Measurements from ENCODE around the gene TBC1D17.

Gene TBC1D17

GRCh38 chr19:49891393-49891792 is 13.9 kb downstream of the TBC1D17 start:
- no peak for DNase-seq (ENCODE audit: low read depth, low spot score)

- no peak for DNase-seq (ENCODE audit: low read depth, low spot score)
These were observed 15.2 kb downstream of the TBC1D17 start for GRCh38 chr19:49892716-49893115.

- no peak for DNase-seq (ENCODE audit: low read depth, low spot score)
These were observed 16.6 kb downstream of the TBC1D17 start for GRCh38 chr19:49894011-49894664.

GRCh38 chr19:49894879-49895565 is 17.5 kb downstream of the TBC1D17 start:
- DNase-seq (ENCODE audit: low read depth, low spot score): no peak

GRCh38 chr19:49895566-49896297 is 18.2 kb downstream of the TBC1D17 start:
- no peak for DNase-seq (ENCODE audit: low read depth, low spot score)

GRCh38 chr19:49896863-49897621 is 19.5 kb downstream of the TBC1D17 start, which contains the start of gene IL4I1:
Gene IL4I1 (minus strand): TSS chr19:49896887. CDS start chr19:49896160, 727 bp downstream.
- DNase-seq (ENCODE audit: low read depth, low spot score): no peak

- no peak for DNase-seq (ENCODE audit: low read depth, low spot score)
These were observed 26.6 kb downstream of the TBC1D17 start for GRCh38 chr19:49904136-49904535.

- DNase-seq (ENCODE audit: low read depth, low spot score): no peak
These were observed 29.5 kb downstream of the TBC1D17 start for GRCh38 chr19:49906879-49907564.

- DNase-seq (ENCODE audit: low read depth, low spot score): no peak
These were observed 30.4 kb downstream of the TBC1D17 start for GRCh38 chr19:49907745-49908446.

GRCh38 chr19:49908480-49909420 is 31.2 kb downstream of the TBC1D17 start:
- no peak for DNase-seq (ENCODE audit: low read depth, low spot score)

- DNase-seq (ENCODE audit: low read depth, low spot score): no peak
These were observed 32.7 kb downstream of the TBC1D17 start for GRCh38 chr19:49910179-49910578.

- DNase-seq (ENCODE audit: low read depth, low spot score): no peak
These were observed 34.1 kb downstream of the TBC1D17 start for GRCh38 chr19:49911381-49912145.

- DNase-seq (ENCODE audit: low read depth, low spot score): no peak
These were observed 35.6 kb downstream of the TBC1D17 start for GRCh38 chr19:49912965-49913685.

- no peak for DNase-seq (ENCODE audit: low read depth, low spot score)
These were observed 36.2 kb downstream of the TBC1D17 start for GRCh38 chr19:49913720-49914119.

GRCh38 chr19:49915271-49915670 is 37.8 kb downstream of the TBC1D17 start:
- no peak for DNase-seq (ENCODE audit: low read depth, low spot score)

GRCh38 chr19:49916839-49917733 is 39.6 kb downstream of the TBC1D17 start:
- DNase-seq (ENCODE audit: low read depth, low spot score): no peak

- no peak for DNase-seq (ENCODE audit: low read depth, low spot score)
These were observed 40.6 kb downstream of the TBC1D17 start for GRCh38 chr19:49918089-49918488.

Measured in smooth muscle cell of the brain vasculature (primary cell).